ENCODE measurements around the gene CENATAC. TPM values are rescaled to one million over a fixed set of nuclear protein-coding genes. Genes with fewer than 3 reads are reported as not detected.

Gene CENATAC
- total RNA-seq, 4 donors from 2014 or later = 39.0 to 114 (median 54.9) TPM

- no peak for TF ChIP-seq CTCF (IDR thresholded peaks at IDR 0.05; ENCODE audit: low read depth)
These were observed 34.0 kb downstream of the CENATAC start for GRCh38 chr11:119031912-119032280.

GRCh38 chr11:119034813-119035212 lies 36.9 kb downstream of the CENATAC start:
- no peak for TF ChIP-seq CTCF (IDR thresholded peaks at IDR 0.05; ENCODE audit: low read depth)

- TF ChIP-seq CTCF (IDR thresholded peaks at IDR 0.05; ENCODE audit: low read depth) = no peak
These were observed 40.9 kb downstream of the CENATAC start for GRCh38 chr11:119038884-119039283.

- TF ChIP-seq CTCF (IDR thresholded peaks at IDR 0.05; ENCODE audit: low read depth) = no peak
These were observed 44.0 kb downstream of the CENATAC start for GRCh38 chr11:119041821-119042514.

- TF ChIP-seq CTCF (IDR thresholded peaks at IDR 0.05; ENCODE audit: low read depth) = no peak
These were observed 45.0 kb downstream of the CENATAC start for GRCh38 chr11:119042927-119043326.

- no peak for TF ChIP-seq CTCF (IDR thresholded peaks at IDR 0.05; ENCODE audit: low read depth)
These were observed 46.8 kb downstream of the CENATAC start for GRCh38 chr11:119044708-119045107.

- no peak for TF ChIP-seq CTCF (IDR thresholded peaks at IDR 0.05; ENCODE audit: low read depth)
These were observed 48.6 kb downstream of the CENATAC start for GRCh38 chr11:119046489-119046888.
